Lung (tissue), 12 donors: ENCODE data around the gene SNX1. TPM values are rescaled to one million over a fixed set of nuclear protein-coding genes. Genes with fewer than 3 reads are reported as not detected.
A peak's percentile ranks its signal among the peaks of the same experiment; 100 is the strongest.

Experiments used
- ATAC-seq: fragments of 200-7000 bp; cut with Tn5 transposase; one replicate; pipeline ENCODE4 v1.9.1; 2020; ENCODE audit warnings: moderate number of reproducible peaks; ENCODE audit not compliant: insufficient read depth, low FRiP score
- DNase-seq, 3 donors: peaks; one replicate each; pipeline ENCODE4 v3.0.0-alpha.2; 2013 to 2017
- H3K27ac ChIP-seq, 2 donors: one replicate each; pipeline ENCODE4 v1.5.1; 2013; ENCODE audit warnings: mild to moderate bottlenecking in 2 of 2, moderate library complexity in 2 of 2, control low read depth in 1 of 2, inconsistent platforms in 1 of 2, low read depth in 1 of 2, low read length in 1 of 2
- H3K27me3 ChIP-seq, 3 donors: one replicate each; pipeline ENCODE4 v1.5.1; 2013; ENCODE audit warnings: low read length in 2 of 3; ENCODE audit not compliant: control insufficient read depth in 3 of 3, insufficient read depth in 3 of 3
- H3K36me3 ChIP-seq, 4 donors: one replicate each; pipeline ENCODE4 v1.5.1; 2013; ENCODE audit warnings: low read length in 4 of 4, mild to moderate bottlenecking in 1 of 4, moderate library complexity in 1 of 4; ENCODE audit not compliant: control insufficient read depth in 4 of 4, insufficient read depth in 4 of 4
- H3K4me1 ChIP-seq, 5 donors: one replicate each; pipeline ENCODE4 v1.5.1; 2013; ENCODE audit warnings: low read length in 5 of 5, mild to moderate bottlenecking in 2 of 5, moderate library complexity in 1 of 5; ENCODE audit not compliant: control insufficient read depth in 5 of 5, insufficient read depth in 5 of 5
- H3K4me3 ChIP-seq: one replicate; pipeline ENCODE4 v1.5.1; 2013; ENCODE audit warnings: mild to moderate bottlenecking, control low read depth, moderate library complexity
- H3K9ac ChIP-seq, 2 donors: one replicate each; pipeline ENCODE4 v1.5.1; 2013; ENCODE audit warnings: low read length in 2 of 2, control low read depth in 1 of 2; ENCODE audit not compliant: insufficient read depth in 1 of 2
- H3K9me3 ChIP-seq, 4 donors: one replicate each; pipeline ENCODE4 v1.5.1; 2013; ENCODE audit warnings: low read length in 3 of 4, mild to moderate bottlenecking in 1 of 4, moderate library complexity in 1 of 4; ENCODE audit not compliant: control insufficient read depth in 4 of 4, insufficient read depth in 3 of 4
- WGBS, 2 donors: extraction: QIAGEN DNeasy Blood & Tissue Kit; methylation state at CpG; one replicate each; pipeline ENCODE4 v1.1.7; 2013; 5-methylcytosine and 5-hydroxymethylcytosine counted together
- polyA plus RNA-seq, 2 donors: library from polyadenylated mRNA; stranded (reverse); fragments of 200-250 nt; gene quantifications; one replicate each; pipeline ENCODE4 v1.2.1, GENCODE V29; 2013
- total RNA-seq, 2 donors: library from RNA; depleted of rRNA in 1 of 2; stranded (reverse); fragments of >200 nt in 1 of 2; gene quantifications; one replicate each; pipeline ENCODE4 v1.2.1, GENCODE V29; 2014 to 2021
- TF ChIP-seq, protein P1 (sequence below): IDR thresholded peaks from 2 replicates; pipeline ENCODE4 v1.5.1; 2012; ENCODE audit warnings: mild to moderate bottlenecking; ENCODE audit errors: control extremely low read depth, extremely low read depth
- donor health status: control.
- donor health status: control.
- donor health status: Bipolar disorder and iron deficiency.
- donor health status: healthy.
- donor health status: DM: yes; HTN: yes; CAD: no.

The SNX1 gene
- total and polyA plus RNA-seq, 4 donors = 70.6 to 169 (median 109) TPM

DNA sequence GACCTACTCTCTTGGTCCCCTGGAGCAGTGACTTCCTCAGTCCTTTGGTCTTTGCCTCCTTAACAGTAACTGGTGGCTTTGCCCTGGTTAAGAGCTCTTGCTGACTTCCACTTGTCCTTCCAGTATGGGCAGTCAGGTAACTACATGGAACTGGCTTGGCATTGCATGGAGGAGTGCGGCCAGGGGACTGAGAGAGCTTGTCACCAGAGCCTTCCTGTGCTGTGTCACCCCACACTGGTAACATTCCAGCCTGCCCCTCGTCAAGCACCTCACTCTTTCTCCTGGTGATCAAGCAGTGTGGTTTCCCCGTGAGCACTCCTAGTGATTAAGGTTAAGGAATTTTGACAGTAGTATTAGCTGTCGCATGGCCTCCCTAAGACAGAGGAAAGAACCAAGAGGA, 36.4 kb downstream of the SNX1 start:
- TF ChIP-seq, protein P1, sequence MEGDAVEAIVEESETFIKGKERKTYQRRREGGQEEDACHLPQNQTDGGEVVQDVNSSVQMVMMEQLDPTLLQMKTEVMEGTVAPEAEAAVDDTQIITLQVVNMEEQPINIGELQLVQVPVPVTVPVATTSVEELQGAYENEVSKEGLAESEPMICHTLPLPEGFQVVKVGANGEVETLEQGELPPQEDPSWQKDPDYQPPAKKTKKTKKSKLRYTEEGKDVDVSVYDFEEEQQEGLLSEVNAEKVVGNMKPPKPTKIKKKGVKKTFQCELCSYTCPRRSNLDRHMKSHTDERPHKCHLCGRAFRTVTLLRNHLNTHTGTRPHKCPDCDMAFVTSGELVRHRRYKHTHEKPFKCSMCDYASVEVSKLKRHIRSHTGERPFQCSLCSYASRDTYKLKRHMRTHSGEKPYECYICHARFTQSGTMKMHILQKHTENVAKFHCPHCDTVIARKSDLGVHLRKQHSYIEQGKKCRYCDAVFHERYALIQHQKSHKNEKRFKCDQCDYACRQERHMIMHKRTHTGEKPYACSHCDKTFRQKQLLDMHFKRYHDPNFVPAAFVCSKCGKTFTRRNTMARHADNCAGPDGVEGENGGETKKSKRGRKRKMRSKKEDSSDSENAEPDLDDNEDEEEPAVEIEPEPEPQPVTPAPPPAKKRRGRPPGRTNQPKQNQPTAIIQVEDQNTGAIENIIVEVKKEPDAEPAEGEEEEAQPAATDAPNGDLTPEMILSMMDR = no peak
- Histone ChIP-seq H3K36me3 (peaks cover 58 to 79% (median 61%) of the 10 kb centered on the region in 4 donors), H3K4me1 (peaks cover 0 to 6% (median 5%) of the 10 kb centered on the region in 5 donors), H3K4me3 (no peak overlapping the region), H3K27me3 (no peaks in the 10 kb centered on the region), H3K9me3 (no peaks in the 10 kb centered on the region), H3K27ac (no peak overlapping the region), H3K9ac (no peak overlapping the region)
- ATAC-seq (no peak), DNase-seq (no peak)
- 86 to 91% methylated on average over 4 of the region's 4 CpGs for WGBS, 2 donors

DNA sequence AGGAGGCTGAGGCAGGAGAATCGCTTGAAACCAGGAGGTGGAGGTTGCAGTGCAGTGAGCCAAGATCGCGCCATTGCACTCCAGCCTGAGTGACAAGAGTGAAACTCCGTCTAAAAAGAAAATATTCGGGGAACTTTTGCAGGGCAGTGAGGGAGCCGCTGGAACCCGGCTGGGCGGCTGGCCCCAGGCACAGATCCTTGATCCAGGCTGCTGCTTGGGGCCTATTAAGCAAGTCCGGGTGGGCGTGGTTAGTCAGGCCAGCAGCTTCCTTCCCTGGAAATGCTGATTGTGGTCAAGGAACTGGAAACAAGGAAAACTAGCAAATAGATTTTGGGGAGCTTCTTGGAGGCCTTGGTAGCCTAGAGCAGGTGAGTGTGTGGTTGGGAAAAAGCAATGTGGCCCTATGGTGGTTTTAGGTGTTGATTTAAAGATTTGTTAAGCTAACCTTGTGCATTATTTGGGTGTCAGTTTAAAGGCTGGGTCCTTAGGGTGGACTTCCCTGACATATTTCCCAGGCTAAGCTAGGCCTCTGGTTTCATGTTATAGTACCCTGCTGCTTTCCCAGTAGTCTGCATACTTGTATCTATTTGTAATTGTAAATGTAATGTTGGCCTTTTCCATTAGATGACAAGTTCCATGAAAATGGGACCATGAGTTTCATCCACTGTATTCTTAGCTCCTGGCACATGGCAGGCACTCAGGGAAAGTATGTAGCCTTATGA, 38.0 kb downstream of the SNX1 start:
- DNase-seq = no peak
- peaks cover 53 to 74% (median 63%) of the 10 kb centered on the region in 4 donors for H3K36me3 ChIP-seq
- H3K27ac ChIP-seq = peak overlapping the region in 1 of 2 donors; percentile 28

DNA sequence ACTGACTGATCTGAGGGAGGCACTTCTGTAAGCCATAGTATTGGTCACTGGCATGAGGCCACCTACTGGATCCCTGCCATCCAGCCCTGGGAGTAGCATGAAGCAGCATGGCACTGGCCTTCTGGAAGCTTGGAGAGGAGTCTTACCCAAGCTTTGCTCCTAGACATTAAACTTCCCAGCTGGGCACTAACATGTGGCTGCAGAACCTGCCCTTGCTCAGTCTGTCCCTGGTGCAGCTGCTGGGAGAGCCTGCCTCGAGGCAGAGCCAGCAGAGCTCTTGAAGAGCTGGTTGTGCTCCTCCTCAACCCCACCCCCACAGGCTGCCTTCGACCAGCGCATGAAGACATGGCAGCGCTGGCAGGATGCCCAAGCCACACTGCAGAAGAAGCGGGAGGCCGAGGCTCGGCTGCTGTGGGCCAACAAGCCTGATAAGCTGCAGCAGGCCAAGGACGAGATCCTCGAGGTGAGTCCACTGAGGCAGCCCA, 38.6 kb downstream of the SNX1 start:
- DNase-seq (peak; percentile 58 to 74 (median 61)), ATAC-seq (peak; percentile 29)
- H3K4me3 ChIP-seq = no peak overlapping the region
- H3K9me3 ChIP-seq = no peaks in the 10 kb centered on the region
- H3K4me1 ChIP-seq = peaks cover 0 to 5% (median 5%) of the 10 kb centered on the region in 5 donors
- H3K27me3 ChIP-seq = no peaks in the 10 kb centered on the region
- peak overlapping the region in 1 of 2 donors; percentile 28 for H3K27ac ChIP-seq
- no peak overlapping the region for H3K9ac ChIP-seq
- H3K36me3 ChIP-seq = peaks cover 53 to 70% (median 63%) of the 10 kb centered on the region in 4 donors
- TF ChIP-seq, protein P1 = no peak
- WGBS, 2 donors = 48 to 63% methylated on average over 9 of the region's 9 CpGs

More for the DNA sequence above, 38.0 kb downstream of the SNX1 start:
- Histone ChIP-seq H3K4me1 (peaks cover 0 to 5% (median 5%) of the 10 kb centered on the region in 5 donors), H3K9me3 (no peaks in the 10 kb centered on the region), H3K9ac (no peak overlapping the region), H3K4me3 (no peak overlapping the region), H3K27me3 (no peaks in the 10 kb centered on the region)
- 82 to 86% methylated on average over 10 of the region's 10 CpGs for WGBS, 2 donors
- TF ChIP-seq, protein P1 = no peak
- no peak for ATAC-seq
